Inflammatory macrophage (primary cell): ENCODE results near the gene GDE1.

Experiments used
- DNase-seq, 2 donors: peaks; one replicate each; pipeline ENCODE4 v3.0.0-alpha.2; 2020 to 2022

Gene GDE1

GRCh38 chr16:19523559-19524355 is 1.9 kb upstream of the GDE1 start, which contains the start of gene CCP110:
TSS of gene CCP110 (plus strand) at chr16:19523942. CDS start at chr16:19527882, 3,940 bp downstream.
- peak; percentile 97 to 98 for DNase-seq

GRCh38 chr16:19523184-19523558 is 1.3 kb upstream of the GDE1 start:
- no peak for DNase-seq

DNA sequence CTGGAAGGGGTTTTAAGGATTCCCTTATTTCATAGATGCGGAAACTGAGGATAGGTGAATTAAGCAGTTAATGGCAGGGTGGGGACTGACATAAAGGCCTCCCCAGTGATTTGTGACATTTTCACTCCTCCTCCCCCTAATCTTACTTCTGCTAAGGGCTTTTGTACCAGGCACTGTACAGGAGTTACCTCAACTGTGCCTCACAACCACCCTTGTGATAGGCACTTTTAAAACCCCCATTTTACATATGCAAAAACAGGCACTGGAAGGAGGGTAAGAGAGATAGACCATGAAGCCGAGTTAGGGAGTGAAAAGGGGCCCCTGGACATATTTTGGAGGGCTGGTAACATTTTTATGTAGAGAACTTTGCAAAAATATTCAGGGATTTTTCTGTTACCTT is 862 bp upstream of the GDE1 start:
- no peak for DNase-seq

DNA sequence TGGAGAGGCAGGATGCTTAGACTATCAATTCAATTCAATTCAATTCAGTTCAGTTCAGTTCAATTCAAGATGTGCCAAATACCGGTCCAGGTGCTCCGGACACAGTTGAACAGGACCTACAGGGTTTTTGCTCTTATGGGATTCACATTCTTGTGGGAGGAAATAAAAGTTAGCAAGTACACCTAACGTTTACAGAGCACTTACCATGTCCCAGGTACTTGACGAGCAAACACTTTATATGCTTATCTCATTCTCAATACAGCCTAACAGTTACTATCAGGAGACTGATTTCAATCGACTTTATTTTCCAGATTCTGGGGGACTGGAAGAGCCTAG is 467 bp upstream of the GDE1 start:
- no peak for DNase-seq

DNA sequence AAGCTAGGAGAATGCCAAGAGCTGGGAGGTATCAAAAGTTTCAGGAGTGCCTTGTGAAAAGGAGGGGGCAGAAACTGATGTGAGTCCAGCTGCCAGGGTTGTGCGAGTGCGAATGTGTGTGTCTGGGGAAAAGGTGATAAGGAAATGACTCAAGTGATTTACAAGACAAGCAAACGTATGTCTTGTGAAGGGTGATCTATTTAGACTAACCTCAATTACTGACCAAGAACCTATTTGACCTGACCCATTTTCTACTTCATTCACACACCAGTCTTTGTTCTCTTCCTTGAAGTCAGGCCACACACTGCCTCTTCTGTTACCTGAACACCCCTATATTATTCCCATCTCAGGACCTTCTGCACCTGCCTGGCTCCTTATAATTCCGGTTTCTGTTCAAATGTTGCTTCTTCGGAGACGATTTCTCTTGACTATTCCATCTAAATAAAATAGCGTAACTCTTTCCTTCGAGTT is 1.0 kb downstream of the GDE1 start:
- DNase-seq = no peak

DNA sequence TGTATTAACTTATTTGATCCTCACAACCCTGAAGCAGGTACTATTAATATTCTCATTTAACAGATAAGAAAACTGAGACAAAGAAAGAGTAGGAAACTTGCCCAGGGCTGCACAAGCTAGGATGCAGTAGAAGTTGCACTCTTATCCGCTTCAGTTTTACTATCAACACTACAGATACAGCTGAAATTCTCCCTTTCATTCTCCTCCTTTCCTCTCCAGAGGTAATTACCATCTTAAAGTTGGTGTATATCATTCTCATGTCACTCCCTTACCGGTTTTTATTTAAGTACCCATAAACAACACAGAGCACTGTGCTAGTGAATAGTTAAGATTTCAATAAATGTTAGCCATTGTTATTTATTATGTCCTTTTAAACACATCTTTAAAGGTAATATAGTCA is 3.5 kb downstream of the GDE1 start:
- DNase-seq = no peak

DNA sequence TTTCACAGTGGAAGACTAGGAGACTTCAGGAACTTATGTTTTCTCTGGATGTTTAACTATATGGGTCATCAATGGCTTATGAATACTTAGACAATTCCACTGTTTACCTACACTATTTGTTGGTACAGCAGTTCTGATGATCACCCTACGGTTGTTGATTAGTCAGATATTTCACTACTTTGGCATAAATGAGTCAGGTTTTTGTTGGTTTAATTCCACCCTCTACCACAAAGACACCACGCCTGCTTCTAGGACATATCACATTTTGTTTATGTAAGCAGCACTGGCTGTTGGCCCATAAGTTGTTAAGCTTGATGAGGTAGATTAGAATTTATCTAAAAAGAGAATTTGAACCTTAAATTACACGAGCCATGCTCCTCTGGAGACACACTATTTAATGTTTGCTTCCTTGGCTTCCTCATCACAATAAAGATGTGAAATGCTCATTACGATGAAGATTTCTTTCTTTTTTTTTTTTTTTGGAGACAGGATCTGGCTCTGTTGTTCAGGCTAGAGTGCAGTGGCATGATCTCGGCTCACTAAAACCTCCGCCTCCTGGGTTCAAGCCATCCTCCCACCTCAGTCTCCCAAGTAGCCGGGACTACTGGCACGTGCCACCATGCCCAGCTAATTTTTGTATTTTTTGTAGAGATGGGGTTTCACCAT is 4.3 kb downstream of the GDE1 start:
- DNase-seq = no peak

DNA sequence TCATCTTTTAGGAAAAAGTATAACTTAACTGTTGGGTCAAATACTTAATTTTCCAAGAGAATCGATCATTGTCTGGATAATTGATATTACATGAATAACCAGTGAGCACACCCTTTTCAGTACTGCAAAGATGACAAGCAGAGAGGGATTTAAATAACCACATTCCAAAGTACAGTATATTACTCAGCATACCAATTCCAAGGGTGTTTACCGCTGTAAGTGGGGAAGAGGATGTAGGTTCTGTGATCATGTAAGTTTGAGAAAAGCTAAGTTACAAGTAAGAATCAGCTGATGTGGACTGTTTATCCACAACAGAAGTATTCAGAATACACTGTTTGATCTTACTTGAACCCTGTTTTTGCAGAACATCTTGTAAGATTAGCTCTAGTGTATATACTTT is 6.1 kb downstream of the GDE1 start:
- peak in 1 of 2 donors; percentile 5 for DNase-seq

GRCh38 chr16:19513377-19514053 is 8.4 kb downstream of the GDE1 start:
- peak; percentile 79 to 93 for DNase-seq

DNA sequence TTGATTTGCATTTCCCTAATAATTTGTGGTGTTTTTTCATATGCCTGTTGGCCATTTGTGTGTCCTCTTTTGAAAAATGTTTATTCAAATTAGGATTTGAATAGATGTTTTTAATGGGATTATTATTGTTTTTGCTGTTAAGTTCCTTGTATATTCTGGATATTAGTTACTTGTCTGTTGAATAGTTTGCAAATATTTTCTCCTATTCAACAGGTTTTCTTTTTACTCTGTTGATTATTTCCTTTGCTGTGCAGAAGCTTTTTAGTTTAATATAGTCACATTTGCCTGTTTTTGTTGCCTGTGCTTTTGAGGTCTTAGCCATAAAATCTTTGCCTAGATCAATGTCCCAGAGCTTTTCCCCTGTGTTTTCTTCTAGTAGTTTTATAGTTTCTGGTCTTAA is 9.6 kb downstream of the GDE1 start:
- no peak for DNase-seq

DNA sequence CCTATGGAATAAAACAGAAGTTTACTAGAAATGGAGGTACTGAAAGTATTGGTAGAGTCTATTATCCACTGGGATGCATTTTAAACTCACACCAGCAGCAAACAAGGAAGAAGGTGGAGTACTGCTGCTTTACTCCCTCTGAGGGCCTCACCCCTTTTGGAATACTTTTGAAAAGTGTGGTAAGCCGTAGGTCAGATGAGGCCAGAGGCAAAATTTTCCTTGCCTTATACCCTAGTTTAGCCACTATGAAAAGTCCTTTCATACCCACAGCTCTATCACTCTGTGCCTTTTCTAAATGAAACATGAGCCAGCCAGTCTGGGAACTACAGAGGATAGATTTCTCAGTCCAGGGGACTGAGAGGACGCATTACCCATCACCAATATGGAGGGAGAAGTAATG is 14.0 kb downstream of the GDE1 start:
- DNase-seq = no peak

- DNase-seq = no peak
Measured at GRCh38 chr16:19506965-19507364, 14.9 kb downstream of the GDE1 start.

GRCh38 chr16:19505600-19506303 is 16.1 kb downstream of the GDE1 start:
- DNase-seq = no peak

DNA sequence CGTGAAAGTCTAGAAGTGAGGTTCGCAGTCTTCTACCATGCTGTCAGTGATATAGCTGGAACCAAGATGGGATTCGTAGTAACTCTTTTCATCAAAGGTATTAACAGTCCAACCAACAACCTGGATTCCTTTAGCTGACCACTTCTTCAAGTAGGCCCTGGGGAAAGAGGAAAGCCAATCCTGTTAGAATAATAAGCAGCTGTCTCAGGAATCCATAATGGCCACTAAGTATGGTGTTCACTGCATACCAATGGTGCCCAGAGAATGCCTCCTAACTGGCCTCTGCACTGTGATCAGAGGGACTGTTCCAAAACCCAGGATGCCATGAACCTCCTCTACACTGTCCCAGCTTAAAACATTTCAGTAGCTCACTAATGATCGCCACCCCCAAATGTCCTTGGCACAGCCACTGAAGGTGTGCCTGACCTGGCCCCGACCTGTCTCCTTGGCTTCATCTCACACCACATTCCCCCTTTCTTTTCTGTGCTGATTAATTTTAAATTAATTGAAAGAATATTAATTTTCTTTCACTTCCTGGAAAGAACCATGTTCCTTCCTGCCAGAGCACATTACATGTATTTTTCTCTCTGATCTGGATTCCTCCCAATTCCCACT is 18.3 kb downstream of the GDE1 start:
- no peak for DNase-seq

- peak; percentile 78 to 88 for DNase-seq
Measured at GRCh38 chr16:19502395-19503131, 19.3 kb downstream of the GDE1 start.

DNA sequence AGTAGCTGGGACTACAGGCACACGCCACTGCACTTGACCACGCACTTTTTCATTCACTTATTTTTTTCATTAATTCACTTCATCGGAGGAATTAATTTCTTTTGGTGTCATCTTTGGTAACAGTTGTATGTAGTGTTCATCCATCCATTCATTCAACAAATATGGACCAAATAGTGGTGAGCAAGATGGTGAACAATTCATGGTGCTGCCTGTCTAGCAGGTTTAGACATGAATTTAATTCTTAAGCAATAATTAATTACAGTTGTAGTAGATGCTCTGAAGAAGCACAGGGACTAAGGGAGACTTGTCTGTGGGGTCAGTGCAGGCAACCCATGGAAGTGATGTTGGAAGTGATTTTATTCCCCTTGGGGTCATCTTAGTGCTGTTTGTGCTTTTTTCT is 22.4 kb downstream of the GDE1 start:
- DNase-seq = no peak

DNA sequence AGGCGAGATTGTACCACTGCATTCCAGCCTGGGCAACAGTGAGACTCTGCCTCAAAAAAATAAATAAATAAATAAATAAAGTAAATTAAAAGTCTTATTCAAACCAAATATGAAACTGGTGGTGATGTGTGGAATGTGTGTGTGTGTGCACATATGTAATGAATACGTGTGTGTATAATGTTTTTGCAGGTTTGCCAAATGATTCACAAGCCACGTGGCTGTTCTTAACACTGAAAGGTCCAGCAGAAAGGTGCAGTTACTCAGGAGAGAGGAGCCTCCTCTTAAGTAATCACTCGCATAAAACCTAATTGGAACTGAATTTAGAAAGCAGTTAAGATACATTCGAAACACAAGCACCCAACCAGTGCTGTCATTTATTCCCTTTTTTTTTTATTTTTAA is 22.9 kb downstream of the GDE1 start:
- DNase-seq = no peak

GRCh38 chr16:19497176-19497575 is 24.7 kb downstream of the GDE1 start:
- peak; percentile 61 to 78 for DNase-seq

GRCh38 chr16:19490619-19491018 is 31.3 kb downstream of the GDE1 start:
- DNase-seq = no peak

- DNase-seq = no peak
Measured at GRCh38 chr16:19488213-19488640, 33.7 kb downstream of the GDE1 start.

DNA sequence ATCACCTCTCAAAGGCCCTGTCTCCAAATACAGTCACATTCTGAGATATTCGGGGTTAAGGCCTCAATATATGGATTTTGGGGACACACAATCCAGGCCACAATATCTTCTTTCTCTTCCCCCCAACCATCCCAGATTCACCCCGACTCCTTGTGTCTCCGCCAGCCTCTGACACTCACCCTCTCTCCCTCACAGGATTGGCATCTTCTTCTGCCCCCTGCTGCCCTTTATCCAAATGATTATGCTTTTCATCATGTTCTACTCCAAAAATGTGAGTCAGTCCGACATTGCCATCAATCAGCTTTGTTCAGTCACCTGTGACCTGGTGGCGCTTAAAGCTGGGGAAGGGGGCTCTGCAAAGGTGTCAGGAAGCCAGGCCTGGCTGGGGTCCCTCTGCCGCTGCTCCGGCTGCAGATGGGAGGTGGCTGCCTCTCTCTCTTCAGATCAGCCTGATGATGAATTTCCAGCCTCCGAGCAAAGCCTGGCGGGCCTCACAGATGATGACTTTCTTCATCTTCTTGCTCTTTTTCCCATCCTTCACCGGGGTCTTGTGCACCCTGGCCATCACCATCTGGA is 35.1 kb downstream of the GDE1 start:
- no peak for DNase-seq
